ENCODE data around the gene RALGAPA2.

- TF ChIP-seq POLR2A (IDR thresholded peaks at IDR 0.05) (no peak), CTCF (IDR thresholded peaks at IDR 0.05) (no peak)
Measured at GRCh38 chr20:20562507-20562906, 149.9 kb downstream of the RALGAPA2 start.

Data from body of pancreas (tissue), 4 donors.